A204.1 (cell line): Measurements from ENCODE around the gene AFF3.
"Not testable (repeated sequence)": the region's sequence is repeated elsewhere in the genome, so short reads cannot be mapped to it uniquely, and the experiment has no call there.

Experiments
- FAIRE-seq: peaks from 2 replicates; lab custom pipeline; 2012; peaks lifted over from hg19 to GRCh38; lab: Jason Lieb, UNC

Gene AFF3

GRCh38 chr2:100142393-100142792 lies at the start of gene AFF3:
Gene AFF3, minus strand, starts transcription at chr2:100142590. Its CDS starts 38,136 bp downstream, at chr2:100104454.
- FAIRE-seq, result no peak

- FAIRE-seq, result no peak
Observed at GRCh38 chr2:100189387-100189786, 47.0 kb upstream of the AFF3 start.

- no peak for FAIRE-seq
Observed at GRCh38 chr2:100188326-100188725, 45.9 kb upstream of the AFF3 start.

- no peak for FAIRE-seq
Observed at GRCh38 chr2:100186126-100186525, 43.7 kb upstream of the AFF3 start.

GRCh38 chr2:100185516-100185915 lies 43.1 kb upstream of the AFF3 start:
- no peak for FAIRE-seq

- FAIRE-seq, result no peak
Observed at GRCh38 chr2:100185105-100185504, 42.7 kb upstream of the AFF3 start.

- FAIRE-seq, result no peak
Observed at GRCh38 chr2:100184055-100184737, 41.8 kb upstream of the AFF3 start.

- FAIRE-seq, result no peak
Observed at GRCh38 chr2:100182494-100183361, 40.3 kb upstream of the AFF3 start.

- no peak for FAIRE-seq
Observed at GRCh38 chr2:100180503-100180902, 38.1 kb upstream of the AFF3 start.

GRCh38 chr2:100179806-100180205 lies 37.4 kb upstream of the AFF3 start:
- no peak for FAIRE-seq

GRCh38 chr2:100178864-100179263 lies 36.5 kb upstream of the AFF3 start:
- FAIRE-seq, result no peak

GRCh38 chr2:100178085-100178788 lies 35.8 kb upstream of the AFF3 start:
- no peak for FAIRE-seq

GRCh38 chr2:100176925-100177324 lies 34.5 kb upstream of the AFF3 start:
- no peak for FAIRE-seq

- no peak for FAIRE-seq
Observed at GRCh38 chr2:100174026-100174431, 31.6 kb upstream of the AFF3 start.

- FAIRE-seq, result no peak
Observed at GRCh38 chr2:100166701-100167100, 24.3 kb upstream of the AFF3 start.

- no peak for FAIRE-seq
Observed at GRCh38 chr2:100163605-100164004, 21.2 kb upstream of the AFF3 start.

- no peak for FAIRE-seq
Observed at GRCh38 chr2:100161945-100162620, 19.7 kb upstream of the AFF3 start.

- FAIRE-seq, result no peak
Observed at GRCh38 chr2:100160396-100160795, 18.0 kb upstream of the AFF3 start.

- not testable (repeated sequence) for FAIRE-seq
Observed at GRCh38 chr2:100151832-100152231, 9.4 kb upstream of the AFF3 start.

- FAIRE-seq, result no peak
Observed at GRCh38 chr2:100151310-100151709, 8.9 kb upstream of the AFF3 start.

- no peak for FAIRE-seq
Observed at GRCh38 chr2:100148883-100149282, 6.5 kb upstream of the AFF3 start.

- no peak for FAIRE-seq
Observed at GRCh38 chr2:100146657-100146960, 4.2 kb upstream of the AFF3 start.
